GM18499 (cell line): ENCODE measurements around the gene PALM3.
"Not testable (repeated sequence)": the region's sequence is repeated elsewhere in the genome, so short reads cannot be mapped to it uniquely, and the experiment has no call there.

Experiments
- ATAC-seq: cut with Tn5 transposase; IDR thresholded peaks from one replicate; pipeline ENCODE4 v1.9.1; 2021; ENCODE audit warnings: moderate number of reproducible peaks; ENCODE audit not compliant: insufficient read depth, unreplicated experiment

Gene PALM3

DNA sequence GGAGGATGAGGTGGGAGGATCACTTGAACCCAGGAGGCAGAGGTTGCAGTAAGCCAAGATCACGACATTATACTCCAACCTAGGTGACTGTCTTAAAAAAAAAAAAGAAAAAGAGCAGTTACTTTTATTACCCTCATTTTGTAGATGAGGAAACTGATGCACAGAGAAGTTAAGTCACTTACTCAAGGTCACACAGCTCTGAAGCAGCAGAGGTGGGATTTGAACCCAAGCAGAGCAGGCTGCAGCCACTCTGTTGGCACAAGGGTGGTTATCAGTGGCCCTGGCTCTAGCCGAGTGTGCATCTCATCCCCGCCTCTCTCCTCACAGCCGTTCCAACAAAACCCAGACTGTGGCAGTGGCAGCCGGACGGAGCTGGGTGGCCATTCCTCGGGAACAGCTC lies 22.7 kb downstream of the PALM3 start:
- ATAC-seq, result no peak

- no peak for ATAC-seq
Observed at GRCh38 chr19:14035706-14036105, 26.2 kb downstream of the PALM3 start.

DNA sequence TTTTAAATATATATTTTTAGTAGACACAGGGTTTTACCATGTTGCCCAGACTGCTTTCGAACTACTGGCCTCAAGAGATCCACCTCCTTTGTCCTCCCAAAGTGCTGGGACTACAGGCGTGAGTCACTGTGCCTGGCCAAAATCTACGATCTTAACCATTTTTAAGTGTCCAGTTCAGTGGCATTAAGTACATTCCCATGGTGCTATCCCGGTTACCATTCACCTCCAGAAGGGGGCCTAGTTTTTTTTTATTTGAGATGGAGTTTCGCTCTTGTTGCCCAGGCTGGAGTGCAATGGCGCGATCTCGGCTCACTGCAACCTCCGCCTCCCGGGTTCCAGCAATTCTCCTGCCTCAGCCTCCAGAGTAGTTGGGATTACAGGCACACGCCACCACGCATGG lies 26.7 kb downstream of the PALM3 start:
- not testable (repeated sequence) for ATAC-seq

DNA sequence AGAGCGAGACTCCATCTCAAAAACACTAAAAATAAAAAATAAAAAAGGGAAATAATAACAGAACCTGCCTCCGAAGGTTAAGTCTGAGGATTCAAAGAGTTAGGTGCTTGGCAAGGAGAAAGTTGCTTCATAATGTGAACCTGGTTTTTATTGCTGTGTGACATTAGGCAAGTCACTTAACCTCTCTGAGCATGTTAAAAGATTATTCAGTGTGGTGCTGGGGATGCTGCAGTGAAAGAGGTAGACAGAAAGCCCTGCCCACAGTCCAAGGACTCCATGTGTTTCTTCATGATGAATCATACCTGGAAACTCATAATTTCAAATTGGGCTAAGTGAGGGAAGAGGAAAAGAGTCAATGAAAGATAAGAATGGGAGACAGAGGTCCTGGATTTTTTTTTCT lies 27.9 kb downstream of the PALM3 start:
- ATAC-seq, result no peak

- no peak for ATAC-seq
Observed at GRCh38 chr19:14031719-14032480, 30.0 kb downstream of the PALM3 start, which contains the start of gene IL27RA. TSS of gene IL27RA (plus strand) at chr19:14031762. CDS start at chr19:14031873, 111 bp downstream.

DNA sequence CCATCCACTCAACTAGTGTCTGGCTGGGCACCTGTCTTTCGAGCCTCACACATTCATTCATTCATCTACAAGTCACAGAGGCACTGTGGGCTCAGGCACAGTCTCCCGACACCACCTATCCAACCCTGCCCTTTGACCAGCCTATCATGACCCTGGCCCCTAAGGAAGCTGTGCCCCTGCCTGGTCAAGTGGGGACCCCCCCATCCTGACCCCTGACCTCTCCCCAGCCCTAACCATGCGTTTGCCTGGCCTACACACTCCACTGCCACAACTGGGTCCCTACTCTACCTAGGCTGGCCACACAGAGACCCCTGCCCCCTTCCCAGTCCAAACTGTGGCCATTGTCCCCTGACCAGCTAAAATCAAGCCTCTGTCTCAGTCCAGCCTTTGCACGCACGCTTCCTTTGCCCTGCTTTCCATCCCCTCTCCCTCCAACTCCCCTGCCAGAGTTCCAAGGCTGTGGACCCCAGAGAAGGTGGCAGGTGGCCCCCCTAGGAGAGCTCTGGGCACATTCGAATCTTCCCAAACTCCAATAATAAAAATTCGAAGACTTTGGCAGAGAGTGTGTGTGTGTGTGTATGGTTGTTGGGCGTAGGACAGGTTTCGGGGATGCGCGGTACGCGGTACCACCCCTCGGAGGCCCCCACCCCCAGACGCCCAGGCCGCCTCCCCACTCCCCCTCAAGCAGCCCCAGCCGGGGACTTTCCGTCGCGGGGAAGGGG lies 30.7 kb downstream of the PALM3 start:
- no peak for ATAC-seq

DNA sequence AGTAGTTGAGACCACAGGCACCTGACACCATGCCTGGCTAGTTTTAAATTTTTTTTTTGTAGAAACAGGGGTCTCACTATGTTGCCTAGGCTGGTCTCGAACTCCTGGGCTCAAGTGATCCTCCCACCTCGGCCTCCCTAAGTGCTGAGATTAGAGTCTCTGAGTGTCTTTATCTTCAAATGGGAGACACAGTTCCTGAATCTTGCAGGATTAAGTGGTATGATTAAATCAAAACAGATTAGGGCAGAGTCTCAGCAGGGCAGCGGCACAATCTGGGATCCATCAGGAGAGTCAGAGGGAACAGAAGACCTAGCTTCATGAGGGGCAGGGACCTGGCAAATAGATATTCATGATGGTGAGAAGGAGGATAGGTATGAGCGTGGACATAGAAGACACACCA lies 33.0 kb downstream of the PALM3 start:
- ATAC-seq, result no peak

GRCh38 chr19:14027856-14028450 lies 33.9 kb downstream of the PALM3 start, which contains the start of gene RLN3:
TSS of gene RLN3 (plus strand) at chr19:14028148. CDS start at chr19:14028205, 57 bp downstream.
- no peak for ATAC-seq

- ATAC-seq, result not testable (repeated sequence)
Observed at GRCh38 chr19:14026652-14027192, 35.2 kb downstream of the PALM3 start.

GRCh38 chr19:14023404-14024235 lies 38.3 kb downstream of the PALM3 start:
- ATAC-seq, result no peak

GRCh38 chr19:14022469-14022868 lies 39.4 kb downstream of the PALM3 start:
- ATAC-seq, result no peak

DNA sequence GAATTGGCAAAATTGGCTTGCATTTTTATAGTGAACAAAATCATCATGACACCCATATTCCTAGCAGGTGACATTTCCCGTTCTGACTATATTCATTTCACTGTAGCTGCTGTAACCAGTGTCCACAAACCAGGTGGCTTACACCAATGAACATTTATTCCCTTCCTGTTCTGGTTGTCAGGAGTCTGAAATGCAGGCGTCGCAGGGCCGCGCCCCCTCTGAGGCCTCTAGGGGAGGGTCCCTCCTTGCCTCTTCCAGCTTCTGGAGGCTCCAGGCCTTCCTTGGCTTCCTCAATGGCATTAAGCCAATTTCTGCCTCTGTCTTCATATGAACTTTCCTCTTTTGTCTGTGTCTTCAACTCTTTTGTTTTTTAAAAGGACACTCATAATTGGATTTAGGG lies 40.4 kb downstream of the PALM3 start:
- no peak for ATAC-seq

GRCh38 chr19:14019739-14020138 lies 42.1 kb downstream of the PALM3 start:
- ATAC-seq, result not testable (repeated sequence)

DNA sequence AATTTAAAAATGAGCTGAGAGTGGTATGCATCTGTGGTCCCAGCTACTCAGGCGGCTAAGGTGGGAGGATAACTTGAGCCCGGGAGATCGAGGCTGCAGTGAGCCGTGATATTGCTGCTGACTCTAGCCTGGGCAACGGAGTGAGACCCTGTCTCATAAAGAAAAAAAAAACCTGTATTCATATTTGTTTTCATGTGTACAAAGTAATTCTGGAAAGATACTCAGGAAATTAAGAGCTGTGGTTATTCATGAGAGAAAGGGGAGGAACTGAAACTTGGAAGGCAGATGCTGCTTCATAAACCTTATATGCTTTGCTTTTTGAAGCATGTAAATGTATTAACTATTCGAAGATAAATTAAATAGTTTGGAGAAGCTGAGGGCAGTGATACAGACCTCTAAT lies 42.8 kb downstream of the PALM3 start:
- ATAC-seq, result no peak

GRCh38 chr19:14015524-14016035 lies 46.3 kb downstream of the PALM3 start:
- ATAC-seq, result no peak

DNA sequence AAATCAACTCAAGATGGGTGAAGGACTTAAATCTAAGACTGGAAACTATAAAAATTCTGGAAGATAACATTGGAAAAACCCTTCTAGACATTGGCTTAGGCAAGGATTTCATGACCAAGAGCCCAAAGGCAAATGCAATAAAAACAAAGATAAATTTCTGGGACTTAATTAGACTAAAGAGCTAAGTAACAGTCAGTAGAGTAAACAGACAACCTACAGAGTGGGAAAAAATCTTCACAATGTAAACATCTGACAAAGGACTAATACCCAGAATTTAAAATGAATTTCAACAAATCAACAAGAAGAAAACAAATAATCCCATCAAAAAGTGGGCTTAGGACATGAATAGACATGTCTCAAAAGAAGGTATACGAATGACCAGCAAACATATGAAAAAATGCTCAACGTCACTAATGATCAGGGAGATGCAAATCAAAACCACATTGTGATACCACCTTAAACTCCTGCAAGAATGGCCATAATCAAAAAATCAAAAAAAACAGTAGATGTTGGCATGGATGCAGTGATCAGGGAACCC lies 49.4 kb downstream of the PALM3 start:
- no peak for ATAC-seq

- peak; percentile 31 for ATAC-seq
Observed at GRCh38 chr19:14006766-14007562, 54.9 kb downstream of the PALM3 start.

- peak; percentile 75 for ATAC-seq
Observed at GRCh38 chr19:14006085-14006765, 55.7 kb downstream of the PALM3 start, which contains the start of gene RFX1. TSS of gene RFX1 (minus strand) at chr19:14006320. CDS start at chr19:13993843, 12,477 bp downstream.
